Activated CD4-positive, alpha-beta memory T cell treated with anti-CD3 and anti-CD28 coated beads, Interleukin-2, amount 10 ng/mL, durations not matched to agents 7 days and 5 days (primary cell): ENCODE results near the gene GIMAP6. TPM values are rescaled to one million over a fixed set of nuclear protein-coding genes. Genes with fewer than 3 reads are reported as not detected.

Experiments used
- total RNA-seq, 2 experiments: library from RNA; stranded (reverse); gene quantifications; one replicate each; pipeline ENCODE4 v1.2.3, GENCODE V29; 2021

GIMAP6 gene
- total RNA-seq, 2 experiments from 2014 or later: 84.9 to 85.9 TPM

Other genes with a start within 250 kb of the GIMAP6 start
- gene GIMAP8, start 181.8 kb downstream of the GIMAP6 start, total RNA-seq: 10 to 100 TPM; 25.1 to 26.4 TPM
- gene GIMAP7, start 117.5 kb downstream of the GIMAP6 start, total RNA-seq: 100 to 1,000 TPM; 169 to 171 TPM
- gene GIMAP4, start 65.0 kb downstream of the GIMAP6 start, total RNA-seq: 100 to 1,000 TPM; 277 to 282 TPM
- gene GIMAP2, start 53.3 kb upstream of the GIMAP6 start, total RNA-seq: 100 to 1,000 TPM; 113 to 120 TPM
- 10 to 100 TPM; 18.8 to 21.0 TPM for gene GIMAP1, start 84.2 kb upstream of the GIMAP6 start, total RNA-seq
- gene GIMAP5, start 105.0 kb upstream of the GIMAP6 start, total RNA-seq: 10 to 100 TPM; 83.9 to 84.3 TPM
- not detected for gene TMEM176B, start 168.0 kb upstream of the GIMAP6 start, total RNA-seq
- not detected for gene TMEM176A, start 168.4 kb upstream of the GIMAP6 start, total RNA-seq
- not detected for gene AOC1, start 220.1 kb upstream of the GIMAP6 start, total RNA-seq